Activated CD4-positive, alpha-beta T cell treated with anti-CD3 and anti-CD28 coated beads, Interleukin-2, Interleukin-6, amounts not matched to agents 100 ng/mL and 50 ng/mL, durations not matched to agents 16 hours and 8 hours (primary cell): Measurements from ENCODE around the gene IL22RA2.

ENCODE experiments used
- DNase-seq: peaks from one replicate; pipeline ENCODE4 v3.0.0-alpha.2; 2020

Gene IL22RA2

DNA sequence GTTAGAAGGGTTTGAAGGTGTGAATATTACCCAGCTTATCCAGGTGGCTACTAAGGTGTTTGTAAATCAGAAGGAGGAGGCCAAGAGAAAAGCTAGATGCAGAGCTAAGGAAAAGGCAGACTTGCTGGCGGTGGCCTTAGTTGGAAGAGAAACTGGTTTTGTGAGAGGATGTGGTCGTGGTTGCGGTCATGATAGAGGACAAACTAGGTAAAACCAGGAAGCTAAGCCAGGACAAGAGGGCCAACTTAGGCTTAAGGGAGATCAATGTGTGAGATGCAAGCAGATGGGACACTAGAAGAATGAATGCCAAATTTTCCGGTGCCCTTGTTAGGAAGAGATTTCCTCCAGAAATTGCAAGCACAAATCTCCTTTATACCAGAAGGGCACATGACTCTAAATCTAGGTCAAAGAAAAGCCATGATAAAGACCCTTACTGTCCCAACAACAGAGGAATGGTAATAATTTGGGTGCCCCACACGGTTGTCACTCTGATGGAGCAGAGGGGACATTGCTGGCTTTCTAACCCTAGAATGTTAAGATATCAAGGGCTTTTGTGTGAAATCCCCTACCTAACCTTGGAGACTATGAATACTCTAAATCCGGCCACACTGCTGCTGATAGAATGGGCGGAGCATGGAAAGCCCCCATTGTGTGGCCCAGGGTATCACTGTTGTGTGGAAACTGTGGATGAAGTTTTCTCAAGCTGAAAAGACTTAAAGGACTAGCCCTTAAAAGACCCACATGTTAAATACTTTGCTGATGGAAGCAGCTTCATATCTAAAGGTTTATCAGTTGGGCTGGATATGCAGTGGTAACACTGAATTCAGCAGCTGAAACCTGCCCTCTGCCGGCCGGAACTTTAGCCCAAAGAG lies 7.8 kb downstream of the IL22RA2 start:
- DNase-seq: peak; percentile 42

DNA sequence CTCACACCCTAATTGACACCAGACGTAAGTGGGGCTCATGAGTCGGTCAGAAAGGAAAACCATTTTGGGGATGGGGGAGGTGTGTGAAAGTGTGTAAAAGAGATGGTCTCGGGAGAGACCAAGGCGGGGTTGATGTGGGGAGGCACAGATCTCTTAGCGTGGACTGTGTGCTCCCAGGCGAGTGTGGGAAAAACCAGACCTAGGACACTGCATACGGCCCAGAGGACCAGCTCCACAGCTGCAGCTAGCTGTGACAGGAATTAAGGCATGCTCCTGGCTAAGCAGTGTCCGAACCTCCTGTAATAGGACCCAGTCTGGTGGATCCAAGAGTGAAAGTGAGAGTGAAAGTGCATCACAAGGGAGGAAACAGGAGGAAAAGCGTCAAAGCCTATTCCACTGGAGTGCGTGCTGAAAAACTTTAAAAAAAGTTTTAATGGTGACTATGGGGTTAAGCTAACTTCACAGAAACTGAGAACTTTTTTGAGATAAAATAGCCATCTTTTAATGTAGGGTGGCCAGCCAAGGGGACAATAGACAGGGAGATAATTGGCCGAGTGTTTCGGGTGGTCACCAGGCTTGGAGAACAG lies 9.6 kb downstream of the IL22RA2 start:
- no peak for DNase-seq

DNA sequence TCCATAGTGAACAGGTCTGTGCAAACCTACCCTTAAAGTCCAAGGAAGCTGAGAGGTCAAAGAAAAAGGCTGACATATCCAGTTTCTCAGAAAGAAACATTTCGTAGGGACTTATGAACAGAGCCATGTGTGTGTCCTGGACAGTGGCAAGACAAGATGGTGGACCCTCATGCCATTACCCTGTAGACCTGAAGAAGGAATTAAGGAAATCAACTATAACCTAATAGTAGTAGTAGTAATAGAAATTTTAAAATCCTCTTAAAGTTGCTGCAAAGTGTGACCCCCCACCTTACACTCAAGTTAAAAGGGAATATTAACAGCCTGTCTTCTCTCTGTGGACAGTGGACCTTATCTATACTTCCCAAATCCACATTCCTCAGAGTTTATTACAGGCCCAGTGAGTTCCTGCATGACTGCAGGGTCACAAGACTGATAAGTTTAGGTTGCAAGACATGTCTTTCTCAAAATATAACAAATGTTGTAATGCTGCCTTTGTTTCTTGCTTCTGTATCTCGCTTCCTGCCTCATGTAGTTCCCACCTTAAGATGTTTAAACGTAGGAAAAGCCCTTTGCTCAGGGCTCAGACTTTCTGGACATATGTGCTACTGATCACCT lies 10.6 kb downstream of the IL22RA2 start:
- no peak for DNase-seq

DNA sequence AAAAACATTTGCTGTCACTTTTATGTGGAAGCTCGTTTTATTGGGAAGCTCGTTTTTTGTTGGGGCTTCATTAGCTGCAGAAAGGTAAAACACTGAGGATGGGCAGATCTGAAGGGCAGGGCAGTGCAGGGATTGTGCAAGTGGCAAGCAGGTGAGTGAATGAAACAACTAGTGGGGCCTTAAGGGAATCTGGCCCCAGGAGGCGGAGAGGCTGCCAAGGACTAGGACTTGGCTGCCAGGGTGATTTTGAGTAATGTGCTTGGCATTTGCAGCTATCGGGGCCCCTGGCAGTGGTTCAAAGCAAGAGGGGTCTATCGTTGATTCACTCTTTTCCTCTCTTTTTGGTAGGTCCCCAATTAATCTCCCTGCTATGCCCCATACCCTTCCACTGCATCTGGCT lies 11.5 kb downstream of the IL22RA2 start:
- no peak for DNase-seq

DNA sequence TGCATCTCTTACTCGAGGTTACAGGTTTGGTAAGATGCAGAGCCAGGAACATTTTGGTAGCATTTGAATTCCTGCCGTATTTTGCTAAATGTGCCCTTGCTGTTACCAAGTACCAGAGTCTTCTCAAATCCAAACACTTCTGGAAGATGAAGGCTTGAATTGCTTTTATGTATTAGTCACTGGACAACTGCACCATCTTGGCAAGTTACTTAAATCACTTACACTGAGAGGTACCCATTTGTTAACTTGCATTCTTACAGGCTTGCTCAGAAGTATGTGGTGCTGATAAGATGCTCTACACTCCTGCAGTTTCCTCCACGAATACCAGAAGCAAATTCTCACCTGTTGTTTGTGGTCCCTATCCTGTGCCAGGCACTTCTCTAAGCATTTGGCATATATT lies 12.7 kb downstream of the IL22RA2 start:
- DNase-seq: no peak

DNA sequence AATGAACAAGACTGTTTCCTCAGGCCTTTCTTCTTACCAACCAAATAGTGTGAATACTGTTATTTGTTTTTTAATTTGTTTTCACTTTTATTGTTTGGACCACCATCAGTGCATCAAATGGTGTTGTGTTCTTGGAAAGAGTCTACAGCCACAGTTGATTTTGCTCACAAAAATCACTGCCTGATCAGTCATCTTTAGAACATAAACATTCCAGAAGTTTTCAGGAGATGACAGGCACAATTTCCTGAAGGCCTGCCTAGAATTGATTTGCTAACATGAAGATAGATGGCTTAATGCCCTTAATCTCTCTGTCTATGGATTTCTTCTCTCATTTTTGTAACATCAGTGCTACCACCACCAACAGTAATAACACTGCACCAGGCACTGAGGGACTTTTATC lies 13.5 kb downstream of the IL22RA2 start:
- DNase-seq: no peak

DNA sequence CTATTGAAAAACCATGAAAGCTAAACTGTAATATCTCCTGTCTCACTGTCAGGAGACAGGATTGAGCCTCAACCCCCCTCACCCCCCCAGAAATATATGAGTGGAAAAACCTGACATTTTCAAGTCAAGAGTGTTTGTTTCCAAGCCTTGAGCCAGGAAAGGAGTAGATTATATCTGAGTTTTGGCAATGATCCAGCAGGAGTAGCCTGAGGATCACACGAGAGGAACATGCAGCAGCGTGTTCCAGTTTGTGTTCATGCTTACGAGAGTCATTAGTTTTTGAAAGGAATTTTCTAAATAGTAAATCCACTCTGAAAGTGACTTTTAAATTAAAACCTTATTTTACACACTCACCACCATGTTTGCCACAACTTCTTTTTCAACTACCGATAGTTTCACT lies 15.8 kb downstream of the IL22RA2 start:
- no peak for DNase-seq

DNA sequence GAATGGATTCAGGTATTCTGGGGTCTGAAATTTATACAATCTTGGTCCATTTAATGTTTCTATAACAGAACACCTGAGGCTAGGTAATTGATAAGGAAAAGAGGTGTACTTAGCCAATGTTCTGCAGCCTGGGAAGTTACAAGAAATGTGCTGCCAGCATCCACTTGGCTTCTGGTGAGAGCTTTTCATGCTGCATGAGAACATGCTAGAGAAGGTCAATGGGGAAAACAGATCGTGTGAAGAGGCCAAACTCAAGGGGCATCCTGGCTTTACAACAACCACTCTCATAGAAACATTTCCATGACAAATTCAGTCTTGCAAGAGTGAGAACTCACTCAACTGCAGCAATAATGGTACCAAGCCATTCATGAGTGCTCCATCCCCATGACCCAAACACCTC lies 16.8 kb downstream of the IL22RA2 start:
- no peak for DNase-seq

DNA sequence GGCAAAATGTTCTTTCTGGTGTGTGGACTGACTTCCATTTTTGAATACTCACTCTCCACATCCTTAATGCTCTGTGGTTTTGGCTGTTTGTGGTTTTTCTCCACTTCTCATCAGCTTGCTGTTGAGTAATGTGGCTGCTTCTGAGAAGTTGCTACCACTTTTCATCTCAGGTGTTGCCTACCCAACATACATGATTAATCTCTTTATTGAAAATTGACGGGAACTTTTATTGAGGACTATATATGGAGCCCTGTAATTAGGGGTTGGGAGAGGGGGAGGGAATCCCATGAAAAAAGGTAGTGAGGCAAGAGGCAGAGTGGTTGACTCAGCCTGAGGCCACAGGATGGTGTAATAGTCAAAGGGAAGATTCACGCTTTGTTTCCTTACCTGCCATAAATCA lies 17.6 kb downstream of the IL22RA2 start:
- DNase-seq: peak; percentile 80

DNA sequence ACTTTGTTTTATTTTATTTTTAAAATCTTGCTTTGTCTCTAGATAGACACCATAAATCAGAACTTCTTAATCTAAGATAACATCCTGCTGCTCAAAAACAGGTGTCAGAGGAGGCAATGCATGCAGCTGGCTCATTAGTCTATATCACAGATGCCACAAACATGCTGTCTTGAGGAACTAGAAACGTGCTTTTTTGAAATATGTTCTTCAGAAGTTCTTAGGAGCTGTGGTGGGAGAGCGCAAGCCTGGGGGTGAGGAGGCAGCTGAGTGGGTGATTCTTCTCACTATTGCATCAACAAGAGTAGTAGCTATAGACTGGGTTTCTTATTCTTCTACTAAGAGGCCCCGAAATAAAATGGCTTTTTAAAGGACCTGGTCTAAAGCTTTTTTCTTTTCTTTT lies 23.4 kb downstream of the IL22RA2 start:
- no peak for DNase-seq

DNA sequence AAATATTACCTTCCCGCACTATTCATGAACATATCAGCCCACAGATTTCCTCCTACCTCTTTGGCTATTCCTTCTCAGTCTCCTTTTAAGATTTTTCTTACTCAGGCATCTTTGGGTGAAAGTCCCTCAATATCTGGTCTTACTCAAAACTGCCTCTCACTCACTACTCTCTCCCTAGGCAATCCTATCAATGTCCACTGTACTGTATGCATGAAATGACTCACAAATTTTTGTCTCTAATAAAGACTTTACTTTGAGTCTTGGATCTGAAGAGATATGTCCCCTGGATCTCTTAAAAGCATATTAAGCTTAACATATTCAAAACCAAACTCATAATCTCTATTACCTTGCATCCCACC lies 24.4 kb downstream of the IL22RA2 start:
- no peak for DNase-seq

DNA sequence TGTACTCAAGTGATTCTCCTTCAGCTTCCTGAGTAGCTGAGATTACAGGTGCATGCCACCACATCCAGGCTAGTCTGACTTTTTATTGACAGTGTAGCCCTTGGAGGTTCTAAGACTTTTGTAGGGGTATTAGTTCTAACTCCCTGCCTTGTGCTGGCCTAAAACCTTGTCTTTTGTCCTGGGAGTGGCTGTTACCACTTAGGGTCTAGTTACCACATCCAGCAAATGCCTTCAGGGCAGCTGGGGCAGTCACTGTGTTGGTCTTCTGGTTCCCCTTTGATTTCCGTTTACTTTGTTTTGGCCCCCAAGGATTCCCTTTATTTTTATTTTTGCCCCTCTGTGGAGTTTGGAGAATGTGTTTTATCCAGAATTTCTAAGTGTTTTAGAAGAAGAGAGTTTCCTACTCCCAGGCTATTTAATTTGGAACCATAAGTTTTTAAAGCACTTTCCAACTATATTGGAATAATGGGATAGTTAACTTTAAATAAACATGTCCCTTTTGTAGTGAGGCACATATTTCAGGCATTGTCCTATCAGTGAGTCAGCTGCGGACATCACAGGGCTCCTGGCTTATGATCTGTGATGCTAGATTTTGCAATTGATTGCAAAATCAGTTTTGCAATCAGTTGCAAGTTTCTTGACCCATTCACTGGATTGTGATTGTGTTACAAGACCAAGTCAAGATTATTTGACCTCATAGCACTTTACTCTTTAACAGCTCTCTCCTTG lies 25.0 kb downstream of the IL22RA2 start:
- no peak for DNase-seq

DNA sequence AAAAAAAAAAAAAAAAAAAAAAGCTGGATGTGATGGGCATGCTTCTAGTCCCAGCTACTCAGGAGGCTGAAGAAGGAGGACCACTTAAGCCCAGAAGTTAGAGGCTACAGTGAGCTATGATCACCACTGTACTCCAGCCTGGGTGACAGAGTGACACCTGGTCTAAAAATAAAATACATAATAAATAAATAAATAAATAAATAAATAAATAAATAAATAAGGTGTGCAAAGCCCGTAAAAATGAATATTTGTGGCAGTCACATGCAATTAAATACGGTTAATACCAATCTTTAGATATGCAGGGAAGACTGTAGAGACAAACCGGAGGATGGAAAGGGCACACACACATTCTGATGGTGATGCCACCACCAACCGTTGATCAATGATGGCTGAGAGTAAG lies 26.2 kb downstream of the IL22RA2 start:
- no peak for DNase-seq

DNA sequence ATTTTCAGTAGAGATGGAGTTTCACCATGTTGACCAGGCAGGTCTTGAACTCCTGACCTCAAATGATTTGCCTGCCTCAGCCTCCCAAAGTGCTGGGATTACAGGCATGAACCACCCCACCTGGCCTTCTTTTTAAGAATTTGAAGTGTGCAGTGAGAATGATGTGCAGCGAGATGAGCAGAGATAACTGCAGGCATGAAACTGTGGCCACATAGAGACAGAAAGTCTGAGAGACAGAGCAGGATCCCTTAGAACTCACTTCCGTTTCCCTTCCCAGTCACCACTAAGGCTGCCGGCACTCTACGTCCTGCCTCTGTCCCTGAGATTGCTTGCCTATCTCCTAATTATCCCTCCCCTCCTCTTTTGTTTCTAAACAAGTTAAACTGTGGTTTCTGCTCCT lies 27.2 kb downstream of the IL22RA2 start:
- DNase-seq: no peak

DNA sequence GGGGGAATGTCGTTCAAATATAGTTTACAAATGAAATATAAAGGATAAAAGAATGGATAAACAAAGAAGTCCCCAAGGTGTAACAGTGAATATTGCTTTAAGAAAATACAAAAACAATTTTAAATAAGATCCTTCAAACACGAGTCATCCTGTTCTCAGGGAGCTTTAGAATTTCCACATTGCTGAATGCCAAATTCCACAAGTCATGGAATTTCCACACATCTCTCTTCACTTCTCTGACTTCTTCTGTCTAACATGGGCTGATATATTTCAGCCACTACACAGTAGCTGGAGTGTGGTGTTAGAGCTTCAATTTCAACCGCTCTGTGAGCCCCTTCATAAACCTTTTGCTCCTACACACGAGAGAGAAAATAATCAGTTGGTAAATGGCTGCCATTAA lies 28.0 kb downstream of the IL22RA2 start:
- DNase-seq: no peak

DNA sequence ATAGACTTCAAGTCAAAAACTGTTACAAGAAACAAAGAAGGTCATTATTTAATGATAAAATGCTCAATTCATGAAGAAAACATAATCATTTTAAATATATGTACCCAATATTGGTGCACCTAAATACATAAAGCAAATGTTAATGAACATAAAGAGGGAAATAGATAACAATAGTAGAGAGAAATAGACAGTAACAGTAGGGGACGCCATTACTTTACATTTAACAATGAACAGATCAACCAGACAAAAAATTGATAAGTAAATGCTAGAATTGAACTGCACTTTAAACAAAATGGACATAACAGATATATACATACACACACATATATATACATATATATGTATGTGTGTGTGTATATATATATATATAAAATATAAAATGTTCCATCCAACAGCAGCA lies 37.4 kb downstream of the IL22RA2 start:
- DNase-seq: peak; percentile 2

DNA sequence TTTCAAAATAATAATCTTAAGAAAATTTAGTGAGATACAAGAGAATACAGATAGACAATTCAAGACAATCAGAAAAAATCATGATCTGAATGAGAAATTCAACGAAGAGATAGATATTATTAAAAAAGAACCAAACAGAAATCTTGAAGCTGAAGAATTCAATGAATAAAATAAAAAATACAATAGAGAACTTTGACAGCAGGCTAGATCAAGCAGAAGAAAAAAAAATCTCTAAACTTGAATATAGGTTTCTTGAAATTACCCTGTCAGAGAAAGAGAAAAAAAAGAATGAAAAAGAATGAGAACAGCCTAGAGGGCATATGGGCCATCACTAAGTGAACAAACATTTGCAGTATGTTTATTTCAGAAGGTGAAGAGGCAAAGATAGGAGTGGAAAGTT lies 39.0 kb downstream of the IL22RA2 start:
- no peak for DNase-seq

DNA sequence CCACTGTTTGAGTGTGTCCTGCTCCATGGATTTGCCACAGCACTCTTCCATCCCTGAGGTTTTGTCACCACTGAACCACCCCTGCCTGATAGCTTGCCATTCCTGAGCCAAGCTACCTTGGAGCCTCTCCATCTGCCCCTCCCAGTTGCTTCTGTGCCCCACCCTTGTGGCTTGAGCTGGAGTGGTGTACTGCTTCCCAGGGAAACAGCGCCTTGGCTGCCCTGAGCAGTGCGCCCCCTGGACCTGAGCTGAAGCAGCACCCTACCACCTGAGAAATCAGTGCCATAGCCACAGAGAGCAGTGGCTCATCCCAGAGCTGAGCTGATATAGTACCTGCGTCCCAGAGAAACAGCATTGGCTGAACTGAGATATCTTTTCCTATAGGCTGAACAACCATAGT lies 40.3 kb downstream of the IL22RA2 start:
- no peak for DNase-seq

DNA sequence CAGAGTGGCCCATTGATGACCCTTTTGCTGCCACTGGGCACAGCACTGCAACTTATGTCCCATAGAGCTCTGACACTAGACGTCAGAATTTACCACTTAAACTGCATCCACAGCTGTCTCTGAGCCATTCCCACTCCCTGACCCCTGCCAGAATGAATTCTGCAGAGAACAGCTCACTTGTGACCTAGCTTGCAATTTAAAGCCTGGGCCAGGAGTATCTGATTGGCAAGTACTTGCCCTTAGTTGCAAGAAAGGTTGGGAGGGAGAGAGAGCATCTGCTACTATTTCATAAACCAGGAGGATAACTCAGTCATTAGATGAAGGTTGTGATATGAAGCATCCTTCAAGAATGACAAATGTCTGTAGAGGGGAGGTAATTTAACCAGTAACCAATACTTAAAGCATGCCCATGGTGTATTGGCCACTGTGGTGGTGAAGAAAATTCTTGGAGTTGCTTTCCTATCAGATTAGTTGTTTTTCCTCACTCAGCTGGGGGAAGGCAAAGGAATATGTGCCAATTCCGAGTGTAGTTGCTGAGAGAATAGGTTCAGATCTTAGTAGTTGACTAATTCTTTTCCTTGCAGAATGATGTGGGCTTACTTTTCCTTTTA lies 46.5 kb downstream of the IL22RA2 start:
- no peak for DNase-seq

DNA sequence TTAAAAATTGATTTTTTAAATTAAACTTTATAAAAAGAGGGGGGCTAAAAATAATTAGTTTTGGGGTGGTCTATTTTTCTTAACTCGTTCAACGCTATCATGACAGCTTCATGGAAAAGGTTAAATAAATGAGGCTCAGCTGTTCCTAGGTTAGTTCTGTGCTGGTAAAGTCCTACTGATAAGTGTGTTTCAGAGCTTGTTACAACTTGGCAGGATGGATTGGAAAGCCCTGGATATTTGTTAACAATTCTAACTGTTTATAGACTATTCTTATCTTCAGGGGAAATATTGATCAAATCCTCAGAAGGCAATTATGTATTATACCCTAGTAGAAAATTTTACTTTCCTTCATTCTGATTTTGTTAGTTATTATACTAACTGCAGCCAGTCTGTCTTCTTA lies 50.4 kb downstream of the IL22RA2 start:
- no peak for DNase-seq

DNA sequence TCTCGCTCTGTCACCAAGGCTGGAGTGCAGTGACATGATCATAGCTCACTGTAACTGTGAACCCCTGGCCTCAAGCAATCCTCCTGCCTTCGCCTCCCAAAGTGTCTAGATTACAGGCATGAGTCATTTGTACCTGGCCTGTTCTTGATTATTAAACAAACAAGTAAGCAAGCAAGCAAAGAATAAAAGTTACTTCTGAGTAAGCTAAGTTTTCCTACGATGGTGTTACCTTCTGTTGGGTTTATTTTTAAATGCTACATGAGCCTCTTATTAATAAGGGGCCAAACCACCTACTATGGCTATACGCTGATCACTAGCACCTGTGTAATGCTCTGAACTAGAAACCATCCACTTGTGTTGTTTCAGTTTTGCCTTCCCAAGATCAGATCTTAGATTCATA lies 50.8 kb downstream of the IL22RA2 start:
- DNase-seq: no peak

DNA sequence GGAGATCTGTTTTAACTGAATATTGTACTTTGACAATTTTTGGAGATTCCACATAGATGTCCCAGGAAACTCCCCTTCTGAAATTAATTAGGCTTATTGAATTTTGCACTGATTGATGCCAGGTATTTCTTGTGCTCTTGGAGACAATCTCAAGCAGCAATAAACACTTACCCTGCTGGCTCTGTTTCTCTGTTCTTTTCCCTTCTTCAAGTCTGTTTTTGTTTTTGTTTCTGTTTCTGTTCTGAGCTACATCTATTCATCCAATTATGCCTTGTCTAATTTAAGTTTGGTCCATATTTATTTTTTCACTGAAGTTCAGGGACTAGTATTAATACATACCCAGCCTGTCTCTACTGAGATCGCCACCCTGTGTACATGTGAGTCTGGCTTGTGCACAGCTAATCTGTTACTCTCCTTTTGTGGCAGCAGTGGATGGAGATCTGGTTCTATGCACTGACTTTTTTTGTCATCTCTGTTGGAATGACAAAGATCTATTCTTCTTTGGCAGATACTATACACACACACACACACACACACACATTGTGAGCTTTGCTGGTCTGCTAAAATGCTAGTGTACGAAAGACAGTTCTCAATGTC lies 51.9 kb downstream of the IL22RA2 start:
- no peak for DNase-seq

DNA sequence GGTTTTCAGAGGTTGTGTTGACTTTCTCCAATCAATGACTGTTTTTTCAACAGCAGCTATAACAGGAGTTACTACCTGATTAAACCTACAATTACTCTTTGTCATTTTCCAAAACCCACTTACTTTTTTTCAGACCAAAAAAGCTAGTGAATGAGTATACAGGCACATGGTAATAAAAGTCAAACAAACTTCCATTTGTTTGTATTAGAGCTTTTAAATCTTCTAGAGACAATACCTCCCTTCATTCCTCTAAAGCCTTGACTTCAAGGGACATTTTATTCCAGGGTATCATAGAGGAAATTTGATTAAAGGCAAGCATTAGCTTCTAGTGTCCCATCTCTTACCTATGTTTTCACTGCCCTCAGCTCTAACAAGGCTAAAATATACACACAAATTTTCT lies 52.7 kb downstream of the IL22RA2 start:
- DNase-seq: no peak
